Hepatocyte (in vitro differentiated cells): Measurements from ENCODE around the gene DACT3.

Experiments
- EZH2 ChIP-seq: fragments of 200-600 bp; sonication (generic); IDR thresholded peaks from 2 replicates; pipeline ENCODE4 v1.6.1; 2016; ENCODE audit warnings: antibody characterized with exemption, mild to moderate bottlenecking, borderline replicate concordance
- EZH2phosphoT487 ChIP-seq: fragments of 200-600 bp; sonication (generic); IDR thresholded peaks from one replicate; pipeline ENCODE4 v1.6.1; 2018; ENCODE audit warnings: antibody characterized with exemption, mild to moderate bottlenecking, low read depth, moderate library complexity; ENCODE audit not compliant: unreplicated experiment, severe bottlenecking
- TF ChIP-seq, protein P1 (sequence below): fragments of 200-600 bp; sonication (generic); IDR thresholded peaks from 2 replicates; pipeline ENCODE4 v1.5.1; 2016; ENCODE audit warnings: antibody characterized with exemption, mild to moderate bottlenecking; ENCODE audit not compliant: poor library complexity

DNA sequence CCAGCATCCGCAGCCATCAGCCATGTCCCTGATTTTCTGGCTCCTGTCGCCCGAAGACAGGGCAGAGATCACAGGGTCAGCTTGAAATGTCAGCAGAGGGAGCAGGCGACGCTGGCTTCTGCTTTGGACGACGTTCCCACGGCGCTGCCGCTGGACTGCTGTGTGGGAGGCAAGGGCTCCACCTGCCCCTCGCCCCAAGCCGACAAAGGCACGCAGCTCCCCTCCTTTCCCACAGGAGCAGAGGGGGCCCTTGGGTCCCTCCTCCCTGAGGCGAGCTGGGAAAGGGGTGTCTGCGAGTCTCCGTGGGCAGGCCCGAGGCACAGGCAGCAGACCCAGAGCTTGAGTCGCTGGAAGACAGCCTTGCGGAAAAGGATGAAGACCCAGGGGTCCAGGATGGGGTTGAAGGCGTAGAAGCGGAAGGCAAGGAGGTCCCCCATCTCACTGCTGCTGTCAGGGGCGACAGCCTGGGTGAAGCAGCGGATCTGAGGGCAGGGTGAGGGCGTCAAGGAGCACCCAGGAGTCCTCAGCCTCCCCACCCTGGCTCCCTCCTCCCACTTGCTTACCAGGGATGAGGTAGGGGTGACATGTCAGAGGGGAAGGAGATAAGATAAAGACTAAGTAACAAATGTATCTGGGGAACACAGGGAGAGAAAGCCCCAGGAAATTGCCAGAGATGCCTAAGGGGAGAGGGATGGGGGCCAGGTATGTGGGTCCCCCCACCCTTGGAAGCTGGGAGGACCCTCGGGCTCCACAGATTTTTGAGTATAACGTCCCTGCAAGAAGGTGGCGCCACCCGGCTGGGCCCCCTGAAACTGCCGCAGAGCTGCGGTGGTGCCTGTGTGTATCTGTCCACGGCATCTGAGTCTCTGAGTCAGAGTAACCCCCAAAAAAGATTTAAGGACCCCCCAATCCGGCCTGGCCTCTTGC, 39.5 kb downstream of the DACT3 start:
- TF ChIP-seq, protein P1, sequence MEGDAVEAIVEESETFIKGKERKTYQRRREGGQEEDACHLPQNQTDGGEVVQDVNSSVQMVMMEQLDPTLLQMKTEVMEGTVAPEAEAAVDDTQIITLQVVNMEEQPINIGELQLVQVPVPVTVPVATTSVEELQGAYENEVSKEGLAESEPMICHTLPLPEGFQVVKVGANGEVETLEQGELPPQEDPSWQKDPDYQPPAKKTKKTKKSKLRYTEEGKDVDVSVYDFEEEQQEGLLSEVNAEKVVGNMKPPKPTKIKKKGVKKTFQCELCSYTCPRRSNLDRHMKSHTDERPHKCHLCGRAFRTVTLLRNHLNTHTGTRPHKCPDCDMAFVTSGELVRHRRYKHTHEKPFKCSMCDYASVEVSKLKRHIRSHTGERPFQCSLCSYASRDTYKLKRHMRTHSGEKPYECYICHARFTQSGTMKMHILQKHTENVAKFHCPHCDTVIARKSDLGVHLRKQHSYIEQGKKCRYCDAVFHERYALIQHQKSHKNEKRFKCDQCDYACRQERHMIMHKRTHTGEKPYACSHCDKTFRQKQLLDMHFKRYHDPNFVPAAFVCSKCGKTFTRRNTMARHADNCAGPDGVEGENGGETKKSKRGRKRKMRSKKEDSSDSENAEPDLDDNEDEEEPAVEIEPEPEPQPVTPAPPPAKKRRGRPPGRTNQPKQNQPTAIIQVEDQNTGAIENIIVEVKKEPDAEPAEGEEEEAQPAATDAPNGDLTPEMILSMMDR: peak; percentile 11
- TF ChIP-seq EZH2phosphoT487 (no peak), EZH2 (no peak)
